Ecto neural progenitor cell (in vitro differentiated cells): ENCODE data around the gene GABRA6.
"Not testable (repeated sequence)": the region's sequence is repeated elsewhere in the genome, so short reads cannot be mapped to it uniquely, and the experiment has no call there.

Source experiments
- DNase-seq: peaks from one replicate; pipeline ENCODE4 v3.0.0-alpha.2; 2018; ENCODE audit warnings: low spot score

GABRA6 gene

DNA sequence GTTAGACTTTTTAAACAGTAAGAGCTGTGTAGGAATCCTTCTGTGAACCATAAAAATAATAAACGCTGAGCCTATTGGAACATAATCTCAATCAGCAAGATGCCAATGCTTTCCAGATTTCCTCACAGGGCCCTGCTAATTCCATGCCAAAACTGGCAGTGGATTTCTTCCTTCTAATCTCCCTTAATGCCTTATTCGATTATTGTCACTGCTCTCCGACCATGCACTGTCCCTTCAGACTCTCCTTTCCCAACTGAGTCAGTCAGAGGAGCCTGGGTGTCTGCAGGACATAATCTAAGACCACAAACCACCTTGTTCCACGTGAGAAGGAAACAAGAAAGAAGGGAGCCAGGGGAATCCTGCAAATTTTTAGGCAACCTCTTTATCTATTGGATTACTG, at the start of gene GABRA6:
TSS of gene GABRA6 (plus strand) at position 261 of the 400 bp plus-strand sequence. CDS start 269 bp downstream, outside the sequence.
- DNase-seq = no peak

DNA sequence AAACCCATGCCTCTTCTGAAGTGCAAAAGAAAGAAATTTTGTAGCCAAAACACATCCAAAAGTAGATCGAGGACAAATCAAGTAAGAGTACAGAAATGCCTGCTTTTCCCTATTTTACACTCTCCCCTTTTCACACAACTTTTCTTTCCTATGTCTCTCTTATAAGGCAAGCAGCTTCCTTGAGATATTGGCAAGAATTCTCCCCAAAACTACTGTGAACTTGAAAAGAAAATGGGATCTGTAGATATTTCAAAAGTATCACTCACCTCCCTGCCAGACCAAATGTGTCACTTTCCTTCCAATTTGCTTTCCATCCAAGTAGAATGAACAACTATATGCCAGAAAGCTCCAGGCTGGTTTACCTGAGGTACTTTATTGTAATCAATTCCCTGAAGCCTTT, 47.9 kb upstream of the GABRA6 start:
- no peak for DNase-seq

DNA sequence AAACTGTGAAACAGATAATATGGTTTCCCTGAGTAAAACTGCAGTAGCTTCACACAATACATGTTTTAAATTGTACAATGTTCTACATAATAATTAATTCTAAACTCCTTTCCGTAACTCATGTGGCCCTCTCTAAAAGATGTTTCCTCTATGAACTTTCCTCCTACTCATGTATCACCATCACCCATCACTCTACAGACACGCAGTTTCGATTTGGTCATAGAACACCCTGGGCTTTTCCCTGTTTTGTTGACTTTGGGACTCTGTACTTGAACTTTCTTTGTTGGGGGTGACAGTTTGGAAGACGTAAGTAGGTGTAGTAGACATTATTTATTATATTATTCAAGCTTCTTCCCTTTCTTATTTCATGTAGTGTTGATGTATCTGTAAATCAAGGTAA, 44.1 kb upstream of the GABRA6 start:
- DNase-seq = no peak

DNA sequence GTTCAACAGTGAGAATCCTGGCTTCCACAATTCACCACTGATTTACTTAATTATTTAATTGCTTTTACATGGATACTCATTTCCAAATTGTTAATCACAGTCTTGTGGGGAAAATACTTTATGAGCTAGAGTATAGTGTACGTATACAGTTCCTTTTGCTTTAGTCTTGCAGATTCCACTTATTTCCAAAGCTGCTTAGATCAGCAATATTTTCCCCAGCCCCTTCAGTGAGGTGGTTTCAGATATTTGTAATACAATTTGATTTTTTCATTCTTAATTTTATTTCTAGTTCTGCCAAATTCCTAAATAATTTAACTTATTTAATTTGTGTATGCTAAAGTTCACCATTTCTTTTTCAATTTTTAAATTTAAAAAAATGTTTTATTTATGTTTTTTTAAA, 40.3 kb upstream of the GABRA6 start:
- DNase-seq = no peak

DNA sequence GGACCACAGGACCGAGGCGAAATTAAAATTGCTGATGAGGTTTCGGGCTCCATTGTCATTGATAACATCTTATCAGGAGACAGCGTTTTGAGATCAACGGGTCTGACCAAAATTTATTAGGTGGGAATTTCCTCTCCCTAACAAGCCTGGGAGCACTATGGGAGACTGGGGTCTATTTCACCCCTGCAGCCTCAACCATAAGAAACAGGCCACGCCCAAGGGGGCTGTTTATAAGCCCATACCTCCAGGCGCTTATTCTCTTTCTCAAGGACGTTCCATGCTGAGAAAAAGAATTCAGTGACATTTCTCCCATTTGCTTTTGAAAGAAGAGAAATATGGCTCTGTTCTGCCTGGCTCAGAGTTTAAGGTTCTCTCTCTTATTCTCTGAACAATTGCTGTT, 33.6 kb upstream of the GABRA6 start:
- DNase-seq = not testable (repeated sequence)

DNA sequence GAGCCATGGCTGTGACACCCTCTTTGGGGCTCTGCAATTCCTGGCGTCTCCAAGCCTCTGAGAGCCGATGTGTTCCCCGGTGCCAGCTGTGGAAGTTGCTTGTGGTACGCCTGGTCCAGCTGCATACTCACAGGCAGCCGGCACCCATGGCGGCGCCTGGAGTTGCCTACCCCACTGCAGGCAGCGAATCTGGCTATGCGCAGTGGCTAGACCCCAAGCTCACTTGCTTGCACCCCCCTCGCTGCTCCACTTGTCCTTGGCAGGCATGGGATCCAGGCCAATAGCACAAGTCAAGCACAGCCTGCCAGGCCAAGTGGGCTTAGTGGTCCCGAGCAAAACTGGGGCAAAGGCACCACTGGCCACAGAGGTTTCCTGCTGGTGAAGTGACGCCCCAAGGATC, 24.7 kb upstream of the GABRA6 start:
- no peak for DNase-seq

DNA sequence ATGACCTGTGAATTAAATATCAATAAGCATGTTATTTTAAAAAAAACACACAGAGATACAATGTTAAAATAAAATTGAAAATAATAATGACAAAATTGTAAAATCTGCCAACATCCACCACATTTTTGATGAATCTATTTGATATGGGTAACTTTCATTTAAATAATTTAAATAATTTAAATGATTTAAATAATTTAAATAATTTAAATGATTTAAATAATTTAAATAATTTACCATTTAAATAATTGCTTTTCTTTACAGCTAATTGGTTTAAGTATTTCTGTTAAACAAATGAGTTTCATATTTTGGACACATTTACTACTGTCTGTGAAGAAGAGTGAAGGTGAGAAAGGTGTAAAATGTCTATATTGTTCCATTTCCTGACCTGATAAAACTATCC, 22.1 kb upstream of the GABRA6 start:
- DNase-seq = no peak

DNA sequence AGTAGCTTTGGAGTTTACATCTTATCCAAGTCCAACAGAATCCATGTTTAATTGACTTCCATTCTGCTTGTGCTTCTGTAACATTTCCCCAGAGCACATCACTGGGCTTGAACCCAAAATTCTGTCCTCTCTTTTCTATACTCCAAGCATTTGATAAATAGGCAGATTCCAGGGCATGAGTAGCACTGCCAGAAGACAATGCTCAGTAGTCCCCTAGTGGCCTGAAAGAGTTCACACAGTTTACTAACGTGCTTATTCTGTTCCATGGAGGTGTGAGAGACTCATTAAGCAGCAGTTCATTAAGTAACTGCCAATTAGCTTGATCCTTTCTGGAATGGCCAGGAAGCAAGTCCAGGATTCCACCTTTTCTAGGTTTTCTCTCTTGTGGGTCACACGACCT, 9.4 kb upstream of the GABRA6 start:
- DNase-seq = no peak

DNA sequence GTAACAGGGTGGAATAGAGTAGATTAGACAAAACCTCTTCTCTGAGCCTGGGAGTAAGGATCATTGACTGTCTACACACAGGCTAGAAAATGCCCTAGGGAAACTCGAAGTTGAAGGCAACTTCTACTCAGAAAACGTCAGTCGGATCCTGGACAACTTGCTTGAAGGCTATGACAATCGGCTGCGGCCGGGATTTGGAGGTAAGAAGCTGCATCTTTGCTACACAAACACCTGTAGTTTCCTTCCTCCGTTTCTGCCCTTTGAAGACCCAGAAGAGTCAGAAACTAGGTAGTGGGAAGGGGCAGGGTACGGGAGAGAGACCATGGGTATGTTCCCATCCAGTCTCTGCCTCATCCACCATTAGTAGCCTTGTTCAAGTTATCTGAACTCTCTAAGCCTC, 628 bp downstream of the GABRA6 start:
- DNase-seq = no peak

DNA sequence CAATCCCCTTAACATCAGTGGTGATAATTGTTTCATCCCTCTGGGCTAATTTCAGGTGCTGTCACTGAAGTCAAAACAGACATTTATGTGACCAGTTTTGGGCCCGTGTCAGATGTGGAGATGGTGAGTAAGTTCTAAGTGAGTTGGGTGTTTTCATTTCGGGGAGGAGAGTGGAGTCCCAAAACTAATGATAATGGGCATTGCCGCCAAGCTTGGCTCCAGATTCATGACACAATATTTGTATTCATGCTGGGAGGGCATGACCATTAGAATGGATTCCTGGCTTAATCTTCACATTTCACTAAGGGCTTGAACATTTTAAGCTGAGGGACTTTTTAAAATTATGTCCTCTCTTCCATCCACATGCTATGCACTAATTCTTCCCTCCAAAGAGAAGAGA, 1.4 kb downstream of the GABRA6 start:
- DNase-seq = no peak

DNA sequence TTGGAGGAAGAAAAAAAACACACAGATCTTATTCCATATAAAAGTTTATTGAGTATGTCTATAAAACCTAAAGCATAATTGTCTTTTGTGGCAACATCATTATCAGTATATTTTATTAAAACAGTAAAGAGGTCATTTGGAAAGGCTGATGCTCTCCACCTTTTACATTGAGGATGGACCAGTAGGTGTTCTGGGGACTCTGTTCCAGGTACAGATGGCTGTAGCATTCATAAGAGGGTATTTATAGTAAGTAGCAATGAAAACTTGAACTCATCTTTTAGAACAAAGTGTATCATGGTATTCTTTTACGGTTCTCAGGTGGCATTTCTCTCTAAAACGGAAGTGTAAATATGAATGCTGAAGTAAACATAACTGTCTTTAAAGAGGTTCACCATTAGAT, 1.8 kb downstream of the GABRA6 start:
- no peak for DNase-seq

DNA sequence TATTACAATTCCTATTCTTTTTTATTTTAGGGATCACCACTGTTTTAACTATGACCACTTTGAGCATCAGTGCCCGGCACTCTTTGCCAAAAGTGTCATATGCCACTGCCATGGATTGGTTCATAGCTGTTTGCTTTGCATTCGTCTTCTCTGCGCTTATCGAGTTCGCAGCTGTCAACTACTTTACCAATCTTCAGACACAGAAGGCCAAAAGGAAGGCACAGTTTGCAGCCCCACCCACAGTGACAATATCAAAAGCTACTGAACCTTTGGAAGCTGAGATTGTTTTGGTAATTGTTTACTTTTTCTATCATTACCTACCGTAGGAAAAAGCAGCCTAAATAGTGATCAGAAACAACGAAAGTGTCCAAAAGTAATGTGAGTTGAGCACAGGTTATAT, 6.4 kb downstream of the GABRA6 start:
- no peak for DNase-seq

DNA sequence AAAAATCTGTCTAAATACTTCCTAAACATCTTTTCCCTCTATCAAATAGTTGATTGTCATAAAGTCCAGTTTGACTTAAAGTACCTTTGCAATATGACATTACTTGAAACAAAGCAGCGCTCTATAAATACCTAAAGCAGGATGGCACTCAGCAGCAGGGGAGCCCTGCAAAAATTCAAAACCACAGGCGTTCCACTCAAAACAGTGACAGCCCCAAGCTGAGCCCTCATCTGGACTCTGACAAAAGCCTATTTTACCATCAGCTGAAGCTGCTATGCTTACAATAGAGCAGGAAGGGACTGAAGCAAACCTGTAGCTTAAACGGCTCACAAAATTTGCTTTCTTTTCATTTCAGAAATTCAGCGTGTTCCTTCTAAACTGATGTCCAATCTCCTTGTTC, 11.5 kb downstream of the GABRA6 start:
- DNase-seq = no peak

DNA sequence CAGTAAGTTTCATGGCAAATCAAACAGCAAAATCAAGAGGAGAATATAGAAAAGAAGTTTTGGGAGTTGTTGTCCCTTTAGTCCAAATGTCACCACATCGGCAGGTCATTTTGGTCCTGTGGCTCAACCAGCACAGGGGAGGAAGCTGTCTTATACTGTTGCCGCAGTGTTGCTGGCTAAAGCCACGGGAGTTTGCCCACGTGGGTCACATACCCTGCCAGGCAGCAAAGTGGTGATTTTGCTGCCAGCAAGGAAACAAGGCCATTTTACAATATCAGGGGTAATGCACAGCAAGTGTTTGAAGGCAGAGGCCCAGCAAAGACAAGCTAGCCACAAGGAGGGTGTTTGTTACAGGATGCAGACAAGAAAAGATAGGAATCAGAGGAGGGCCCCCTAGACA, 14.5 kb downstream of the GABRA6 start:
- DNase-seq = no peak

DNA sequence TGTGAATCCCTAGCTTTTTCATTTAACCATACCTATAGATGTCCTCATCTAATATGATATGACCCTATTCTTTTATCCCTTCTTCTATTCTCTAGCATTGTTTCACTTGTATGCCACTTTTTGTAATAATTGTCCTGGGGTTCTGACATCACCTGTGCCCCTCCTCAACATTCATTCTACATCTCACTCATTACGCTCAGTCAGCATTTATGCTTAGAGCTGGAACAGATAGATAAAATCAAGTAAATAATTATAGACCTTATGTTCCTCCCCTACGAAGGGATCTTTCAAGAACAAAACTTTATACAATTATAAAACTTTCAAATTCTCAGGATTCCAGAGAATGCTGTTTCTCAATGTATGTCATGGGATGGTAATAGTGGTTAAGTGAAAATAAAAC, 18.0 kb downstream of the GABRA6 start:
- DNase-seq = no peak

DNA sequence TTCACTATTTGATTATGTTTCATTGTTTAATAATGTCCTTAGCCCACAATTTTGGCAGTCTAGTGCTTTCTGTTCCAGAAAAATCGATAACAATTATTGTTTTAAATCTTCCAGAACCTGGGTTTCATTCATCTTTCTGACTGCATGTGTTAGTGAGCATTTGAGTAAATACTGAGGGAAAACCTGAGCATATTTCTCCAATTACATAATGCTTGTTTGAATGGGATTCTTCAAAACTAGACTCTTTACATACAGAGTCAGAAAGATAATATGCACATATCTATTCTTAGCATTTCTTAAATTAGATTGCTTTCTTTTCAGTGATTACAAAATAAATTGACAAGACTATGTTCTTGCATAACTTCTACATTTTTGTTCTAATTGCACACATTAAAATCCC, 21.9 kb downstream of the GABRA6 start:
- DNase-seq = no peak

DNA sequence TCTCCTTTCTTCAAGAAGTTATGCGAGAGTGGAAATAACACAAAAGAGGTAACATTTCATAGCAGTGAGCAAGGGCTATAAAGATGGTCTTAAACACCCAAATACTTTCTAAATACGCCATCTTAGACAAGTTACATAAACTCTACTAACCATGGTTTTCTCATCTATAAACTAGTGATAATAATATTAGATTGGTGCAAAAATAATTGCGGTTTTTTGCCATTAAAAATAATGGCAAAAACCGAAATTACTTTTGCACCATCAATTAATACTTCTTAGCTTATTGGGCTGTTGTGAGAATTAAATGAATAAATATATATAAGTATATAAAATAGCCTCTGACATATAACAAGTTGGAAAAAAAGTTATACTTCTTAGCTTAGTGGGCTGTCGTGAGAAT, 23.7 kb downstream of the GABRA6 start:
- DNase-seq = no peak

DNA sequence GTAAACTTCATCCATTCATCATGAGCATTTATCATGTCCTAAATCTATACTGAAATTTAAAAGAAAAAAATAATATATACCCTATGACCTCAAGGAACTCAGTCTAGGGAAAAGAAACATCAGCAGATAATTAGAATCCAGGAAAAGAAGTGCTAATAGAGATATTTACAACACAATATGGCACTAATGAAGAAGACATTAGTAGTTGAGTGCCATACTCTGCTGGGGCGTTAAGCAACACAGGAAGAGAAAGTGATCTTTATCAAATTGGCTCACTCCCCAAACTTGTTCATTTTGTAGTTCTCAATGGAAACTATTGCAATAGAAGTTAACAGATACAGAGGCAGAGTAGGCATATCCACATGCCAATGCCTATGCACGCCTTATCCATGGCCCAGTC, 27.5 kb downstream of the GABRA6 start:
- no peak for DNase-seq

DNA sequence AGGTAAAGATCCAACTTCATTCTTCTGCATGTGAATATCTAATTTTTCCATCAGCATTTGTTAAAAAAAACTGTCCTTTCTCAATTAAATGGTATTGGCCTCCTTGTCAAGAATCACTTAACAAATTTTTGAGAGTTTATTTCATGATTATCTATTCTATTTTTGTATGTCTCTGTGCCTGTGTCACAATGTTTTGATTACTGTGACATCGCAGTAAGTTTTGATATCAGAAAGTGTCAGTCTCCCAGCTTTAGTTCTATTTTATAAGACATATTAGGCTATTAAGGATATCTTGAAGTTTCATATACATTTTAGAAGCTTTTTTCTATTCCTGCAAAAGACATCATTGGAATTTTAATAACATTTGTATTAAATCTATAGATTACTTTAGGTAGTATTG, 33.6 kb downstream of the GABRA6 start:
- DNase-seq = no peak

DNA sequence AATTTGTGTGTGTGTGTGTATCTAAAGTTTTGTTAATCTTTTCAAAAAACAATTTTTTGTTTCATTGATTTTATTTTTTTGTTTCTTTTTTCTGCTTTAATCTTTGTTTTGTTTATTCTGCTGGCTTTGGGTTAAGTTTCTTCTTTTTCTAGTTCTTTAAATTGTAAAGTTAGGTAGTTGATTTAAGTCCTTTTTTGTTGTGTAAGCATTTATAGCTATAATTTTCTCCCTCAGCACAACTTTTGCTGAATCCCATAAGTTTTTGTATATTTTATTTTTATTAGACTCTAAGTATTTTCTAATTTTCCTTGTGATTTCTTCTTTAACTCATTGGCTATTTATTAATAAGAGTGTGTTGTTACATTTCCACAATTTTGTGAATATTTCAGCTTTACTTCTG, 34.9 kb downstream of the GABRA6 start:
- DNase-seq = no peak

DNA sequence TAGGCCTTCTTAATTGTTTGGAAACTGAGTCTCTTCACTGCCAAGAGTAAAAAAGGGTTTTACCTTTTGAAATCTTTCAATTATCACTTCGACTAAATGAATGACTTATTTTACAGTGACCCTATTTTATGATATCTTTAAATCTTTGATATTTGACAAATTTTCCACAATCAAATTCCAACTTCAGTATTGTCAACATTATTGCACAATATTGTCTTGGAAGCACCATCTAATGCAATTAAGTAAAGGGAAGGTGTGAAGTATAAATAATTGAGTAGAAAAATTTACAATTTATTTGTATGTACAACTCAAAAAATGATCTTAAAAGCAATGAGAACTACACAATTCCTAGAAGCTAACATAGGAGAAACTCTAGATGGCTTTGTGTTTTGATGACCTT, 49.2 kb downstream of the GABRA6 start:
- DNase-seq = no peak

DNA sequence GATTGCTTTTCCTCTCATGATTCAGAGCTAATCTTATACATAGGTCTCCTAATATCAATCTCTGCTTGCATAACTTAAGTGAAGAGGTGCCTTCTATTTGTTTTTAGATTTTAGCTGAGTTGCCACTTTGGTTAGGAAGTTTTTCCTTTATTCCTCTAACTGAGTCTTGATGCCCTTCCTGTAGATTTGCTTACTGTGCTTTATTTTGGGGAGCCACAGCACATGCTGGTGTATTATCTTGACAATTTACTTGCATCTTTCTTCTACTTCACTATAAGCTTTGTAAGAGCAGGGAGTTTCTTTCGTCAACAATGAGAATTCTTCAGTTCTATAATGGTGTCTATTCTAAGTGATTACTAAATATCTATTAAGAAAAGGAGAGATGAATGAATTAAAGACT, 54.9 kb downstream of the GABRA6 start:
- no peak for DNase-seq

DNA sequence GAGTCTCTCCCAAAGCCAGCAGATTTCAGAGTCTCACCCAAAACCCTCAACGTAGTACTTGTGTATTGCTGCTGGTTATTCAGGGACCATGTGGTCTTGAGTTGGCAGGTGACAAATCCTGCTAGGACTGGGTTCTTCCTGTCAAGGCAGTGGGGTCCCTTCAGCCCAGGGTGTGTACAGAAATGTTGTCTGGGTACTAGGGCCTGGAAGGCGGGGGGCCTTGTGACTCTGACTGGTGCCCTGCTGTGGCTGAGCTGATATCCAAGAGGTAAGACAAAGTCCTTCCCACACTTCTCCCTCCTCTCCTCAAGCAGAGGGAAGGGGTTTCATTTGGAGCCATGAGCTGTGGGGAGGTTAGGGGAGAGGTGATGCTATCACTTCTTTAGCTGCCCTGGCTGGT, 58.8 kb downstream of the GABRA6 start:
- DNase-seq = no peak

DNA sequence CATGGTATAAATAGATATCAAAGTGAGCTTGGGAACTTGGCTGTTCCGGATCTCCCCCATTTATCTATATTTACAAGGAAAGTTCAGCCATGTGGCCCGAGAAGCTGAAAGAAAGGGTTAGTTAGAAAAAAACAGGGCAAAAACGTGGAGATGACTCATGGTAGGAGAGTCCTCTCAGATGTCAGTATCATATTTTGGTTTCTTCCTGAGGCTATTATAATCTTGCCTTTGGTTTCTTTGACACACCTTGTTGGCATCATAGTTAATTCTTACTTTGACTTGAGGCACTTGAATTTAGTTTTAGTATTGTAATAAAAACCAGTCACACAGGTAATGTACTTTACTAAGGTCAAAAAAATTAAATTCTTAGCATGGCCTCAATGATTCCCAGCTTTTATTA, 59.9 kb downstream of the GABRA6 start:
- DNase-seq = no peak

DNA sequence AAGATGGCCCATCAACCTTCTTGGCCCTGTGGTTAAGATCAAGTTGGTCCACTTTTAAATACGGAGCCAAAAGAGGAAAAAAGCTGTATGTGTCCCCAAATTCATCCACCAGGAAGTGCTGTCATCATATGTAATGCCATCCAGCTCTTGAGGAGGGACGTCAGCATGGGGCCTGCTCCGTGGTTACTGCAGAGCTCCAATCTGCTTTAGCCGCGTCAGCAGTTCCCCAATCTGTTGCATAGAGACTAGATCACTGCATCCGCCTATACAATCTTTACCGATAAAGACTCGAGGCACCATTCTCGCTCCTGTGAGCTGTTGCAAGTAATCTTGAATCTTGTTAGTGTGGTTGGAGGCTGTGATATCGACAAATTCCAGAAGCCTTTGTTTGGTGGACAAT, 65.7 kb downstream of the GABRA6 start:
- no peak for DNase-seq
